NCI-H526 (cell line): ENCODE results near the gene ANKRD2.
"Not testable (repeated sequence)": the region's sequence is repeated elsewhere in the genome, so short reads cannot be mapped to it uniquely, and the experiment has no call there.

Experiments used
- DNase-seq, 2 experiments: peaks; one replicate each; lab custom pipeline; 2025; lab: John Stamatoyannopoulos, UW

ANKRD2 gene

GRCh38 chr10:97571622-97572021, 957 bp upstream of the ANKRD2 start:
- no peak for DNase-seq

GRCh38 chr10:97573021-97573420, 442 bp downstream of the ANKRD2 start:
- DNase-seq: no peak

GRCh38 chr10:97573672-97574071, 1.1 kb downstream of the ANKRD2 start:
- no peak for DNase-seq

GRCh38 chr10:97574374-97575126, 2.0 kb downstream of the ANKRD2 start:
- DNase-seq: no peak

- no peak for DNase-seq
Measured at GRCh38 chr10:97575127-97575668, 2.6 kb downstream of the ANKRD2 start.

- not testable (repeated sequence) for DNase-seq
Measured at GRCh38 chr10:97576487-97576886, 3.9 kb downstream of the ANKRD2 start.

- DNase-seq: no peak
Measured at GRCh38 chr10:97577701-97578100, 5.1 kb downstream of the ANKRD2 start.

GRCh38 chr10:97578171-97578844, 5.7 kb downstream of the ANKRD2 start:
- DNase-seq: no peak

GRCh38 chr10:97580421-97581367, 8.1 kb downstream of the ANKRD2 start:
- DNase-seq: no peak

GRCh38 chr10:97582169-97582568, 9.6 kb downstream of the ANKRD2 start:
- no peak for DNase-seq

- DNase-seq: no peak
Measured at GRCh38 chr10:97583476-97583875, 10.9 kb downstream of the ANKRD2 start.

GRCh38 chr10:97584060-97584797, 11.7 kb downstream of the ANKRD2 start, which contains the start of gene HOGA1:
TSS of gene HOGA1 (plus strand) at chr10:97584389. CDS start at chr10:97584704, 315 bp downstream.
- DNase-seq: peak in 1 of 2 experiments; percentile 21

GRCh38 chr10:97584798-97585438, 12.3 kb downstream of the ANKRD2 start:
- no peak for DNase-seq

GRCh38 chr10:97585439-97585811, 12.8 kb downstream of the ANKRD2 start:
- no peak for DNase-seq

GRCh38 chr10:97587183-97587582, 14.6 kb downstream of the ANKRD2 start:
- no peak for DNase-seq

- no peak for DNase-seq
Measured at GRCh38 chr10:97589479-97589878, 16.9 kb downstream of the ANKRD2 start, which contains the start of gene C10orf62. TSS of gene C10orf62 (plus strand) at chr10:97589721. CDS start at chr10:97589898, 177 bp downstream.

- no peak for DNase-seq
Measured at GRCh38 chr10:97590082-97590747, 17.6 kb downstream of the ANKRD2 start.

GRCh38 chr10:97590748-97591495, 18.3 kb downstream of the ANKRD2 start:
- DNase-seq: no peak

- no peak for DNase-seq
Measured at GRCh38 chr10:97593421-97593820, 20.8 kb downstream of the ANKRD2 start.
